HepG2 (cell line): Measurements from ENCODE around the gene KDM8. TPM values are rescaled to one million over a fixed set of nuclear protein-coding genes. Genes with fewer than 3 reads are reported as not detected.

Experiments used
- AGO1 ChIP-seq: fragments of 200-400 bp; formaldehyde crosslinking; IDR thresholded peaks from 2 replicates; pipeline ENCODE4 v1.6.1; 2017; ENCODE audit warnings: mild to moderate bottlenecking, low read depth, low read length, moderate library complexity; ENCODE audit not compliant: poor library complexity, severe bottlenecking
- ASH2L ChIP-seq: fragments of 300-600, 200-600 bp; sonication (generic); IDR thresholded peaks from 2 replicates; pipeline ENCODE4 v1.7.0; 2017; ENCODE audit warnings: low read depth, mild to moderate bottlenecking, moderate library complexity, mixed read lengths, low read length; ENCODE audit not compliant: insufficient read length
- ATRX ChIP-seq: sonication (generic); formaldehyde crosslinking; IDR thresholded peaks from 2 replicates; pipeline ENCODE4 v1.4.0; 2020; ENCODE audit warnings: missing genetic modification reagents, borderline replicate concordance
- CBX2 ChIP-seq, 2 experiments: fragments of 200-600 bp in 1 of 2; sonication (generic); formaldehyde crosslinking in 1 of 2; IDR thresholded peaks; 2 replicates each; pipeline versions ENCODE4 v1.7.0 to v1.8.1; 2018 to 2022; ENCODE audit warnings: low read depth in 2 of 2, low read length in 1 of 2, mild to moderate bottlenecking in 1 of 2, missing genetic modification reagents in 1 of 2
- HNRNPUL1 ChIP-seq: fragments of 200-400 bp; formaldehyde crosslinking; IDR thresholded peaks from 2 replicates; pipeline ENCODE4 v1.6.1; 2017; ENCODE audit warnings: low read depth, mild to moderate bottlenecking, low read length, moderate library complexity
- IKZF4 ChIP-seq: sonication (generic); formaldehyde crosslinking; IDR thresholded peaks from 2 replicates; pipeline ENCODE4 v1.5.1; 2020; ENCODE audit warnings: borderline replicate concordance, mild to moderate bottlenecking, low read depth, missing genetic modification reagents; ENCODE audit errors: not compliant biosample characterization
- KDM2A ChIP-seq: sonication (generic); formaldehyde crosslinking; IDR thresholded peaks from 2 replicates; pipeline ENCODE4 v1.4.0; 2020; ENCODE audit warnings: low read depth, missing genetic modification reagents, borderline replicate concordance
- KMT2B ChIP-seq: IDR thresholded peaks from 2 replicates; pipeline ENCODE4 v1.6.1; 2016; ENCODE audit warnings: missing genetic modification reagents, missing compliant biosample characterization
- MAFK ChIP-seq, 2 experiments: IDR thresholded peaks in 1 of 2; conservative IDR thresholded peaks in 1 of 2; 2 replicates each; pipeline ENCODE4 v1.6.1; 2011; ENCODE audit warnings: improper control_type of control experiment in 2 of 2, low read length in 2 of 2
- MBD4 ChIP-seq: IDR thresholded peaks from 2 replicates; pipeline ENCODE4 v1.6.1; 2012; ENCODE audit warnings: low read length, inconsistent platforms, borderline replicate concordance
- MED1 ChIP-seq: sonication (generic); formaldehyde crosslinking; IDR thresholded peaks from 2 replicates; pipeline ENCODE4 v1.4.0; 2020; ENCODE audit warnings: missing genetic modification reagents
- MXD4 ChIP-seq: IDR thresholded peaks from 2 replicates; pipeline ENCODE4 v1.6.1; 2016; ENCODE audit warnings: mild to moderate bottlenecking, missing biosample characterization, missing genetic modification reagents
- SP5 ChIP-seq: IDR thresholded peaks from 2 replicates; pipeline ENCODE4 v1.6.1; 2016; ENCODE audit warnings: low read depth, borderline replicate concordance
- ZFAT ChIP-seq: sonication (generic); formaldehyde crosslinking; conservative IDR thresholded peaks from 2 replicates; pipeline ENCODE4 v1.8.1; 2023; ENCODE audit warnings: missing genetic modification reagents, inconsistent platforms
- ZFP90 ChIP-seq: sonication (generic); formaldehyde crosslinking; IDR thresholded peaks from 2 replicates; pipeline ENCODE4 v1.8.0; 2022; ENCODE audit warnings: missing genetic modification reagents, mild to moderate bottlenecking, inconsistent platforms, borderline replicate concordance
- ZNF292 ChIP-seq: sonication (generic); formaldehyde crosslinking; IDR thresholded peaks from 2 replicates; pipeline ENCODE4 v1.8.1; 2022; ENCODE audit warnings: mild to moderate bottlenecking, low read depth, missing genetic modification reagents, borderline replicate concordance
- ZNF33A ChIP-seq: sonication (generic); formaldehyde crosslinking; IDR thresholded peaks from 2 replicates; pipeline ENCODE4 v1.5.1; 2020; ENCODE audit warnings: missing genetic modification reagents, mild to moderate bottlenecking, moderate library complexity, borderline replicate concordance
- ZNF430 ChIP-seq: sonication (generic); formaldehyde crosslinking; IDR thresholded peaks from 2 replicates; pipeline ENCODE4 v1.9.0; 2021; ENCODE audit warnings: mild to moderate bottlenecking, missing genetic modification reagents
- ZNF496 ChIP-seq: sonication (generic); formaldehyde crosslinking; IDR thresholded peaks from 2 replicates; pipeline ENCODE4 v1.8.1; 2023; ENCODE audit warnings: mild to moderate bottlenecking, moderate library complexity, missing genetic modification reagents; ENCODE audit not compliant: insufficient replicate concordance
- ZNF569 ChIP-seq: sonication (generic); formaldehyde crosslinking; IDR thresholded peaks from 2 replicates; pipeline ENCODE4 v1.5.0; 2020; ENCODE audit warnings: mild to moderate bottlenecking, missing genetic modification reagents, moderate library complexity, borderline replicate concordance
- ZNF607 ChIP-seq: sonication (generic); formaldehyde crosslinking; IDR thresholded peaks from 2 replicates; pipeline ENCODE4 v1.5.1; 2020; ENCODE audit warnings: missing genetic modification reagents, mild to moderate bottlenecking, borderline replicate concordance
- ZSCAN30 ChIP-seq: sonication (generic); formaldehyde crosslinking; IDR thresholded peaks from 2 replicates; pipeline ENCODE4 v1.5.0; 2020; ENCODE audit warnings: mild to moderate bottlenecking, missing genetic modification reagents
- polyA plus RNA-seq, 8 experiments: library from polyadenylated mRNA; depleted of rRNA in 3 of 8; stranded (reverse) in 7 of 8; unstranded in 1 of 8; fragments of >200 nt; fragmentation: Illumina TruSeq in 4 of 8; extraction: Trizol in 4 of 8; gene quantifications; 2 replicates each; pipeline versions ENCODE4 v1.2.1 to v1.2.3, GENCODE V29; 2011 to 2016; ENCODE audit warnings: low read depth in 4 of 8, missing spikeins in 1 of 8, mixed read lengths in 1 of 8; ENCODE audit not compliant: insufficient read depth in 1 of 8
- total RNA-seq, 5 experiments: library from RNA; depleted of rRNA; stranded (reverse); fragments of >200 nt; fragmentation: Illumina TruSeq; extraction: Trizol; gene quantifications; 2 replicates each; pipeline ENCODE4 v1.2.3, GENCODE V29; 2016; ENCODE audit warnings: low read depth in 1 of 5
- TF ChIP-seq, protein P1 (sequence below): sonication (generic); formaldehyde crosslinking; IDR thresholded peaks from 2 replicates; pipeline ENCODE4 v1.5.0; 2020; ENCODE audit warnings: mild to moderate bottlenecking, missing genetic modification reagents
- TF ChIP-seq, protein P2 (sequence below): sonication (generic); formaldehyde crosslinking; IDR thresholded peaks from 2 replicates; pipeline ENCODE4 v1.5.0; 2020; ENCODE audit warnings: missing genetic modification reagents, mild to moderate bottlenecking, borderline replicate concordance
- TF ChIP-seq, protein P3 (sequence below): sonication (generic); formaldehyde crosslinking; IDR thresholded peaks from 2 replicates; pipeline ENCODE4 v1.5.1; 2020; ENCODE audit warnings: missing genetic modification reagents, mild to moderate bottlenecking, borderline replicate concordance

The KDM8 gene
- total and polyA plus RNA-seq, 2 of the 13 experiments (the other 11 are each of a cell fraction or from before 2014, with no cell fraction given), result 3.3 to 8.6 TPM

DNA sequence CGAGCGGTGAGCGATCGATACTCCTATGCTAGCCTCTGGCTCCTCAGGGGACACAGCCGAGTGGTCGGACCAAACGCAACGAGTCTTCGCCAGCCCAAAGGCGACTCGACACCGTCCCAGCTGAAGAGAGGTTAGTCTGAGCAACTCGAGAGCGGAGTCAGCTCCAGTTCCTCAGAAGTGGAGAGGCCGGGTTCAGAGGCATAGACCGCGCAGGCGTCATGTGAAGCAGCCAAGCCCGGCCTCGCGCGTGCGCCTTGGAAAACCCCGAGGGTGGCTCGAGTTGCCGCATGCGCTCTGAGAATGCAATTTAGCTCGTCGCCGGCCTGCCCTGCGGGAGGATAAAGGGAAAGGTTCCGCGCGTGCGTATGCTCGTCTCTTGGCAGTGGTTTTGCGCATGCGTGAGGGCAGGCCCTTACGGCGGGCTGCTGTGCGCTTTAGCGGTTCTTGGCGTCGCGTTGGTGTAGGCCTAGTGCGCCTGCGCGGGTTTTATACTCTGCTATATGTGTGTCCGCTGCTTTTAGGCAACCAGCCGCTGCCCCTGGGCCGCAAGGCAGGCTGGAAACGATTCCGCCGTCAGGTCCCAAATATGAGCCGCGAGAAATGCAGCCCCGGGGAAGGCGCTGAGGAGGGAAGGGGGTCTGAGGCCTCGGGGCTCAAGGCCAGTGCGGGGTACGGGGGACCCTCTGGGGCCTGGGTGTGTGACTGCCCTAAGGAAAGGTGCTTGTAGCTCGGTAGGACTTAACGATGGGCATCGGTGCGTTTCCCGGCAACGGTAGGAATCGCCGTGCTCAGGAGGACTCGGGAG lies at the start of gene KDM8 (continued):
- TF ChIP-seq, protein P1, sequence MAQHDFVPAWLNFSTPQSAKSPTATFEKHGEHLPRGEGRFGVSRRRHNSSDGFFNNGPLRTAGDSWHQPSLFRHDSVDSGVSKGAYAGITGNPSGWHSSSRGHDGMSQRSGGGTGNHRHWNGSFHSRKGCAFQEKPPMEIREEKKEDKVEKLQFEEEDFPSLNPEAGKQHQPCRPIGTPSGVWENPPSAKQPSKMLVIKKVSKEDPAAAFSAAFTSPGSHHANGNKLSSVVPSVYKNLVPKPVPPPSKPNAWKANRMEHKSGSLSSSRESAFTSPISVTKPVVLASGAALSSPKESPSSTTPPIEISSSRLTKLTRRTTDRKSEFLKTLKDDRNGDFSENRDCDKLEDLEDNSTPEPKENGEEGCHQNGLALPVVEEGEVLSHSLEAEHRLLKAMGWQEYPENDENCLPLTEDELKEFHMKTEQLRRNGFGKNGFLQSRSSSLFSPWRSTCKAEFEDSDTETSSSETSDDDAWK (CRISPR knock-in tag), result no peak
- TF ChIP-seq IKZF4 (CRISPR knock-in tag), result no peak
- peak; percentile 94 for TF ChIP-seq ASH2L
- TF ChIP-seq, protein P2, sequence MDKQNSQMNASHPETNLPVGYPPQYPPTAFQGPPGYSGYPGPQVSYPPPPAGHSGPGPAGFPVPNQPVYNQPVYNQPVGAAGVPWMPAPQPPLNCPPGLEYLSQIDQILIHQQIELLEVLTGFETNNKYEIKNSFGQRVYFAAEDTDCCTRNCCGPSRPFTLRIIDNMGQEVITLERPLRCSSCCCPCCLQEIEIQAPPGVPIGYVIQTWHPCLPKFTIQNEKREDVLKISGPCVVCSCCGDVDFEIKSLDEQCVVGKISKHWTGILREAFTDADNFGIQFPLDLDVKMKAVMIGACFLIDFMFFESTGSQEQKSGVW (CRISPR knock-in tag), result no peak
- no peak for TF ChIP-seq CBX2 (IDR thresholded peaks at IDR 0.05; ENCODE audit: low read depth, low read length)
- TF ChIP-seq CBX2 (CRISPR knock-in tag; IDR thresholded peaks at IDR 0.05; ENCODE audit: low read depth), result no peak
- TF ChIP-seq, protein P3, sequence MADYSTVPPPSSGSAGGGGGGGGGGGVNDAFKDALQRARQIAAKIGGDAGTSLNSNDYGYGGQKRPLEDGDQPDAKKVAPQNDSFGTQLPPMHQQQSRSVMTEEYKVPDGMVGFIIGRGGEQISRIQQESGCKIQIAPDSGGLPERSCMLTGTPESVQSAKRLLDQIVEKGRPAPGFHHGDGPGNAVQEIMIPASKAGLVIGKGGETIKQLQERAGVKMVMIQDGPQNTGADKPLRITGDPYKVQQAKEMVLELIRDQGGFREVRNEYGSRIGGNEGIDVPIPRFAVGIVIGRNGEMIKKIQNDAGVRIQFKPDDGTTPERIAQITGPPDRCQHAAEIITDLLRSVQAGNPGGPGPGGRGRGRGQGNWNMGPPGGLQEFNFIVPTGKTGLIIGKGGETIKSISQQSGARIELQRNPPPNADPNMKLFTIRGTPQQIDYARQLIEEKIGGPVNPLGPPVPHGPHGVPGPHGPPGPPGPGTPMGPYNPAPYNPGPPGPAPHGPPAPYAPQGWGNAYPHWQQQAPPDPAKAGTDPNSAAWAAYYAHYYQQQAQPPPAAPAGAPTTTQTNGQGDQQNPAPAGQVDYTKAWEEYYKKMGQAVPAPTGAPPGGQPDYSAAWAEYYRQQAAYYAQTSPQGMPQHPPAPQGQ (CRISPR knock-in tag), result peak; percentile 94
- peak; percentile 71; the same call in 1 of the 2 replicates for TF ChIP-seq ZNF430 (CRISPR knock-in tag)
- TF ChIP-seq ZNF292 (CRISPR knock-in tag), result peak; percentile 78
- TF ChIP-seq HNRNPUL1, result no peak
- TF ChIP-seq ZFP90, result peak; percentile 80; the same call in 1 of the 2 replicates
- peak; percentile 9 for TF ChIP-seq KMT2B (CRISPR knock-in tag)
- peak; percentile 89 for TF ChIP-seq ZNF607
- no peak for TF ChIP-seq ZNF33A (CRISPR knock-in tag)
- TF ChIP-seq MBD4, result no peak
- TF ChIP-seq SP5 (CRISPR knock-in tag), result no peak
- peak; percentile 68 for TF ChIP-seq AGO1
- 0 out of 2 replicates have a peak, but pooled peaks have one; percentile 61 for TF ChIP-seq ATRX (CRISPR knock-in tag)
- no peak for TF ChIP-seq ZFAT (CRISPR knock-in tag)
- no peak for TF ChIP-seq MAFK (conservative IDR thresholded peaks at IDR 0.05 in 1 of 2, IDR thresholded peaks at IDR 0.05 in 1 of 2; ENCODE audit: low read length in 2 of 2)
- TF ChIP-seq MXD4 (CRISPR knock-in tag), result peak; percentile 90; the same call in 1 of the 2 replicates
- peak; percentile 92 for TF ChIP-seq KDM2A (CRISPR knock-in tag)
- TF ChIP-seq ZSCAN30, result no peak
- TF ChIP-seq MED1 (CRISPR knock-in tag), result peak; percentile 77
- TF ChIP-seq ZNF496, result no peak
- no peak for TF ChIP-seq ZNF569
